Stimulated activated CD4-positive, alpha-beta T cell treated with anti-CD3 and anti-CD28 coated beads, Interleukin-1b, Interleukin-23, amount 100 ng/mL, for 24 hours (primary cell): ENCODE measurements around the gene AIPL1.

ENCODE experiments used
- DNase-seq, 4 experiments: peaks; one replicate each; pipeline ENCODE4 v3.0.0-alpha.2; 2020; ENCODE audit warnings: low read depth in 4 of 4, low spot score in 1 of 4

Gene AIPL1

DNA sequence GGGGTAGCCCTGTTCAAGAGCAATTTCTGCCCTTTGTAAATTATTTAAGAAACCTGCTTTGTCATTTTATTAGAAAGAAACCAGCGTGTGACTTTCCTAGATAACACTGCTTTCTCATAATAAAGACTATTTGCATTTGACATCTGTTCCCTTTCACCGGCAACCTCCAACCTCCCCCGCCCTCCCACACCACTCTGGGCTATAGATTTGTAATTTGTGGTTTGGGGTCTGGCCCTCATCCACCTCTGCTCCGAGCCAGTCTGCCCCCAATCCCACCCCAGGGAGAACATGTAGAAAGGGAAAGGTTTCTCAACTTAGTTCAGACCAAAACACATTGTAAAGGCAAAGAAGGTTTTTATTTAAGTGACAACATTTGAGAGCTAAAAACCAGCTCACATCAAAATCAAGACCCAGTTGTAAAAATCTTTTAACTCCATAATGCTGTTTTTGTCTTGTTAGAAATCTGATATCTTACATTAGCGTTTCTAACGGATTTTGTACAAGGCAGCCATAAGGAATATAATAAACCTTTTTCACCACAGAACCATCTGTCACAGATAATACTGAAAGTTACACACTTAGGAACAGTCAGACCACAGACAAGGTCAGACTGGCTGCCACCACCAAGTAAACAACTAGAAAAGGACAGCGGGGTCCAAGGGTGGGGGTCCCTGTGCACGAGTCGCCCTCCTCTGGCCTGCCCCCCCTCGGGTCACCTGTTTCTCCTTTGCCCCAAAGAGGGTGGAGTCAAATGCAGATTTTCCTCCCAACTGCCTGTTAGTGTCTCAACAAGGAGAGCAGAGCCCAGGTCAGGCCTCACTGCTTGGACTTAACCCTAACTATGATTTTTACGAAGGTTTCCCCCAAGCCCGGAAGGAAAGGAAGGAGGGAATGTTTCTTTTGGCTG is 16.3 kb upstream of the AIPL1 start:
- DNase-seq: no peak

- no peak for DNase-seq
Measured at GRCh38 chr17:6449307-6449706, 14.4 kb upstream of the AIPL1 start.

- DNase-seq: no peak
Measured at GRCh38 chr17:6448473-6448872, 13.6 kb upstream of the AIPL1 start.

DNA sequence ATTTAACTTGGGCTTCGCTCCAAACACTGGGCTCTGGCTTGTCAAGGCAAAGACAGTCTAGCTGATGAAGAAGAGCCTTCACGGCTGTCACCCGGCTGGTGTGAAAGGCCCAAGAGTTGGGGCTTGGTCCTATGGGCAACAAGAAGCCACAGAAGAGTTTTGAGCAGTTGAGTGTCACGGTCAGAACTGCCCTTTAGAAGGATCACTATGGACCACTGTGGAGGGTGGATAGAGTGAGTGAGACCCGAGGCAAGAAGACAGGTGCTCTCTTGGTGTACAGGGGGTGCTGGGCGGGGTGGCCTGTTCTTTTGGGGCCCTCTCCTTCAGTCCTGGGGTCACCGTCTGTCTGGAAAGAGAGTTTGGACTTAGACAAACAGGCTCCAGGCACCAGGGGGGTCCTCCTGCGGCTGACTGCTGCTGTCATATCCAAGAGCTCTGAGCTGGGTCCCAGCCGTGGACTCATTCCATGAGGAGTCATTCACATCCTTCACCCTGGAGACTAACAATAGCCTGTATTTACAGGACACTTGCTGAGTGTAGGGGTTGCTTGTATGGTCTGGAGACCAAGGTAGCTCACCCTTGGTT is 11.7 kb upstream of the AIPL1 start:
- DNase-seq: no peak

DNA sequence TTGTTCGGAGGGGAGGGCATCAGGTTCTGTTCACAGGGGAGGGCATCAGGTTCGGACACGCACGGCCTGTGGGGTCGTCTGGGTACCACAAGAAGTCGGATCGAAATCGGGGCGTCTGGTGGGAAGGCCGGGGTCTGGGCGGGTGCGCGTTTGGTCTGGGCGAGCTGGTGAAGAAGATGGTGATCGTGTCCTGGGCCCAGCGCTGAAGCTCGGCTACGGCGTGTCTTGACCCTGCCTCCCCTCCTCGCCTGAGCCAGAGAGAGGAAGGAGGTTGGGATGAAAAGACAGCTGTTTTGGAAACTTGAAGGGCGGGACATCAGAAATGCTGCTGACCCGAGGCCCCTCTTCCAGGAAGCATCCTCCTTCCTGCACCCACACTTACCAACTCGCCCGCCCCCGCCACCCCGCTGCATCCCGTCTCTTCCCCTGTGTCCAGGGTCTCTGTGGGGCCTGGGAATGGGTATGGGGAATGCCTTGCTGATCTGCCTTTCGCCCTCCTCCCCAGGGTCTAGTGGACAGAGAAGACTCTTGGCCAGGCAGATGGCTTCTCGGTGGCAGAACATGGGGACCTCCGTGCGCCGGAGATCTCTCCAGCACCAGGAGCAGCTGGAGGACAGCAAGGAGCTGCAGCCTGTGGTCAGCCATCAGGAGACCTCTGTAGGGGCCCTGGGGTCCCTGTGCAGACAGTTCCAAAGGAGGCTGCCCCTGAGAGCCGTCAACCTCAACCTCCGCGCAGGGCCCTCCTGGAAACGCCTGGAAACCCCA is 9.8 kb upstream of the AIPL1 start:
- DNase-seq: no peak

- peak; percentile 83 to 94 (median 89) for DNase-seq
Measured at GRCh38 chr17:6443692-6444570, 9.0 kb upstream of the AIPL1 start, which contains the start of gene PIMREG. TSS of gene PIMREG (plus strand) at chr17:6444455. CDS start at chr17:6445111, 656 bp downstream.

DNA sequence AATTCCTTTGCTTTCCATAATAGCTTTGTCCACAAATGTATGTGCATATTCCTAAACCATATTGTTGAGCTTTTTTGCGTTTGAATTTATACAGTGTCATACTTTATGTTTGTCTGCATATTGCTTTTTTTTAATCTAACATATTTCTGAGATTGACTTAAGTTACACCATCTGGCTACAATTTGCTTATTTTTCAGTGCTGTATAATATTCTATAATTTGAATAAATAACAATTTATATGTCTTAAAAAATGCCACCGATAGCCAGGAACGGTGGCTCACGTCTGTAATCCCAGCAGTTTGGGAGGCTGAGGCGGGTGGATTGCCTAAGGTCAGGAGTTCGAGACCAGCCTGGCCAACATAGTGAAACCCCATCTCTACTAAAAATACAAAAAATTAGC is 7.9 kb upstream of the AIPL1 start:
- DNase-seq: no peak

- no peak for DNase-seq
Measured at GRCh38 chr17:6439951-6440350, 5.0 kb upstream of the AIPL1 start.

- no peak for DNase-seq
Measured at GRCh38 chr17:6437956-6438355, 3.0 kb upstream of the AIPL1 start.

GRCh38 chr17:6437466-6437865 is 2.5 kb upstream of the AIPL1 start:
- DNase-seq: no peak

DNA sequence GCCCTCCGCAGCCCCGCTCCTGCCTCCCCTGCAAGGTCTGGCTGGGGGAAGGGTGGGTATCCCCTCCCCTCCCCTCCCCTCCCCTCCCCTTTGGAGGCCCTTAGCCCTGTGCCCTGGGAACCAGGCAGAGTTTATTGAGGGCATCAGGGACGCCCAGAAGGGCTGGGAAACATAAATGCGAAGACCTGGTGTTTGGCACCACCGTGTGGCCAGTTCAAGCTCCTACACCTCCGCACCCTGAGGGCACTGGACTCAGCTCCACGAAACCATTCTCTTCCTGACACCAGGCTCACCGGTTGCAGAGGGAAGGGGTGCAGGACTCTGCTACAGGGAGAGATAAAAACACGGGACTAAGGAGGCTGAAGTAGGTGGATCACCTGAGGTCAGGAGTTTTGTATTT is 1.0 kb upstream of the AIPL1 start:
- DNase-seq: peak; percentile 30 to 43 (median 40)

- DNase-seq: no peak
Measured at GRCh38 chr17:6430769-6431168, 4.2 kb downstream of the AIPL1 start.

GRCh38 chr17:6429266-6429665 is 5.7 kb downstream of the AIPL1 start:
- no peak for DNase-seq

DNA sequence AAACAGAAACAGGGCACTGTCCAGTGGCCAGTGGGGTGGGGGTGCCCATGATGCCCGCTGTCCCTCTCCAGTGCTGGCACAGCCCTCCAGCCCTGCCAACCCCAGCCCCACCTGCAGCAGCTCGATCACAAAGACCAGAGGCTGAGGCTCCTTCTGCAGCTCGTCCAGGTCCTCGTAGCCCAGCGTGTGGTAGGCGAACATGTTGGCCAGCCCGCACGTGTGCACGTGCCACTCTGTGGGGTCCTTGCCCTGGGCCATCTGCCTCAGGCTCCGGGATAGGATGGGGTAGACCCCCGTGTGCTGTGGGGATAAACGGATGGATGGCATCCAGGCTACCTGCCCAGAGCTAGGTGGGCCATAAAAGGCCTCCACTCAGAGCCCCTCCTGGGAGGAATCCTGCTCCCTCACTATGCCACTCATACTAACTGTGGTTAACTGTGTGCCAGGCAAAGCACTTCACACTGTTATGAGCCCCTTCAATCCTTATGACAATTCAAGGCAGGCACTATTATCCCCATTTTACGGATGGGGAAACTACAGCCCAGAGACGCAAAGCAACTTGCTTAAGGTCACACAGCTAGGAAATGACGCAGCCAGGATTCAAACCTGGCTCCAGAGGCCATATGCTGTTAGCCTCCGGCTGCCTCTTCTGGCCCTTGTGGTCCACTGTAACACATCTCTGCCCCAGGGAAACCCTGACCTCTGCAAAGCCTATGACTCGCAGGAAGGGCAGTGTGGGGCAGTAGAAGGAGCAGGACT is 6.5 kb downstream of the AIPL1 start:
- no peak for DNase-seq

DNA sequence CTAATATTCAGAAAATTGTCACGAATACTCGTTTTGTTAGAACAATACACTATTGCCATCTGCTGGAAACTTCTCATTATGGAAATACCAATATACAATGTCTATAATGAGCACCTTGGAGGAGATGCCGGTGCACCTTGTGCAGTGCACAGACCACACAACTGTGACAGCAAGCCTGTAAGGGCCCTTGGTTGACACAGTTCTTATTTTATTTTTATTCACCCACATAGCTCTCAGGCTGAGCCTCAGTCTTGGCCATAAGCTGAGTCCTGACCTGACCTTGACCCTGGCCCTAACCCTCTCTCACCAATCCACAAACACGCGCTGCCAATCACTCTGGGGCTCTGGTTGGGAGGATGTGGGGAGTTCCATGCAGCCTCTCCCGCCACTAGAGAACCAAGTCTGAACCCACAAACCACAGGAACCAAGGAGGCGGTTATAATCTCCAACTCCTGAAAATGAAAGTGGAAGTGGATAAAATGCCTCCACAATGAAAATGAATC is 7.6 kb downstream of the AIPL1 start:
- peak in 1 of 4 experiments; percentile 25 for DNase-seq

DNA sequence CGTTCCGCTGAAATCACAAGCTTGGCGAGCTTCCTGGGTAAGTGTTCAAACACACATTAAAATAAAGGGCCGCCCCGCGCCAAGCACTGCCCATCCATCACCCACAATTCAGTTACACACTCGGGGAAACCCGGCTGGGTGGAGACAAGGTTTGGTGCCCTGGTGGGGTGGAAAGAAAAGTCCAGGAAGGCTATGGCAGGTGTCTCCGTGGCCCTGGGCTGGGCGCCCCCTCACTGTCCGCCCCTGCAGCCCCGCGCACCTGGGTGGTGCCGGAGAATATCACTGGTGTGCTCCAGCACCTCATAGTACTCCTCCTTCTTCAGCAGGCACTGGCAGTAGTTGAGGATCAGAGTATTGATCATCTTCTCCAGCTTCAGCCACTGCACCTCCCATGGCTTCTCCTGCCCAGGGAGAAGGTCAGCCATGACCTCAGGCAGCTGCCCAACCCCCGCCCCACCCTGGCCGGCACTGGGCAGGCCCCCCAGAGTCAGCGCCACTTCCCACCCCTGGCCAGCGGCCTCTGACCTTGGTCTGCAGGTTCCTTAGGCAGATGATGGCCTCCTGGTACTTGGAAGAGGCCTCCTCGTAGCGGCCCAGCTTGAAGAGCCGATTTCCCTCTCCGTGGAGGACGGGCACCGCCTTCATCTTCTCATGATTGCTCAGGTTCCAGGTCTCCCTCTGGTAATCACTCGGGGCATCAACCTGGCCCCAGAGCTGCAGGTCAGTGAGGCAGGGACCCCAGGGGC is 8.4 kb downstream of the AIPL1 start:
- DNase-seq: no peak

- DNase-seq: no peak
Measured at GRCh38 chr17:6425407-6425806, 9.5 kb downstream of the AIPL1 start.

- DNase-seq: no peak
Measured at GRCh38 chr17:6423931-6424330, 11.0 kb downstream of the AIPL1 start.

DNA sequence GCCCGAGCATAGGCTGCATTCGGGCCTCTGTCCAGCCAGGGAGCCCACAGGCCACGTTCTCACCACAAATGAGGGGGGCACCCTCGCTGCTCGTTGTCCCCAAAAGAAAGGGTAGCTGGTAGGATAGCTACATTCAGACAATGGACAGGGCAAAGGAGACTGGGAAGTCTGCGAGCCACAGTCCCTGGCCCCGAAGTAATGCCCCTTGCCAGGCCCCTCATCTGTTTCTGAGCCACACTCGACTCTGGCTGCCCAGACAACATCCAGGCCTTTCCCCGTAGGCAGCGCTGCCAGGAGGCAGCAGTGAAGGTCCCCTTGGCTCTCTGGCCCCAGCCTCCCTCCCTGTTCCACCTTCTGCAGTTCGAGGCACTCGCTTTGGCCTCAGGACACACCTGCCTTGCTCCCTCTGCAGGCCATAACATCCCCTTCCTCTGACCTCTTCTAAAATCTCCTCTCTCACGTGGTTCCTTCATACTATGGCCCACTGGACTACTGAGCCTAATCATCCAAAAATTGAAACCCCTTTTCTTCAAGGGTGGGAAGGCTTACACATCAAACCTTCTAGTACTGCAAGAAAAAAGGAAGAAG is 12.2 kb downstream of the AIPL1 start:
- no peak for DNase-seq
